SK-N-SH (cell line): ENCODE results near the gene CSRP2. TPM values are rescaled to one million over a fixed set of nuclear protein-coding genes. Genes with fewer than 3 reads are reported as not detected.

Experiments
- CTCF ChIA-PET: fragments of 300-600, 350-600 bp; formaldehyde crosslinking; extraction: SDS; loops from one replicate; lab custom pipeline; 2021; lab: Yijun Ruan, JAX
- POLR2A ChIA-PET: fragments of 350-600 bp; sonication (Branson Sonifier 250); formaldehyde crosslinking; extraction: SDS; loops from one replicate; lab custom pipeline; 2020; ENCODE audit warnings: antibody characterized with exemption, inconsistent platforms; lab: Yijun Ruan, JAX
- DNase-seq: peaks from one replicate; pipeline ENCODE4 v3.0.0; 2012
- H2AFZ ChIP-seq: fragments of 200-600 bp; sonication (generic); 2 replicates; pipeline ENCODE4 v1.8.1; 2016; ENCODE audit warnings: antibody characterized with exemption, mild to moderate bottlenecking, low read depth
- H3F3A ChIP-seq: fragments of 200-600 bp; sonication (generic); replicated peaks from 2 replicates; pipeline ENCODE3; 2016; ENCODE audit warnings: antibody characterized with exemption, mild to moderate bottlenecking; ENCODE audit not compliant: insufficient read depth
- H3K27ac ChIP-seq, 2 experiments: fragments of 200-500 bp in 1 of 2; fragments of 200-600 bp in 1 of 2; sonication (Bioruptor generic) in 1 of 2; sonication (generic), shearing (Covaris generic) in 1 of 2; 2 replicates each; pipeline versions ENCODE4 v1.5.1 to v1.6.1; 2014 to 2016; ENCODE audit warnings: low read depth in 2 of 2, inconsistent platforms in 1 of 2, low read length in 1 of 2, mild to moderate bottlenecking in 1 of 2, mixed read lengths in 1 of 2
- H3K27me3 ChIP-seq: fragments of 200-600 bp; sonication (generic), shearing (Covaris generic); 2 replicates; pipeline ENCODE4 v1.6.1; 2016; ENCODE audit warnings: mixed run types; ENCODE audit not compliant: insufficient read depth
- H3K36me3 ChIP-seq, 2 experiments: fragments of 200-500 bp in 1 of 2; fragments of 200-600 bp in 1 of 2; sonication (Bioruptor generic) in 1 of 2; sonication (generic) in 1 of 2; replicated peaks in 1 of 2; 2 replicates each; pipeline versions ENCODE3 to v1.5.1; 2014 to 2016; ENCODE audit warnings: low read length in 1 of 2, mild to moderate bottlenecking in 1 of 2; ENCODE audit not compliant: insufficient read depth in 2 of 2, control insufficient read depth in 1 of 2
- H3K4me1 ChIP-seq, 2 experiments: fragments of 200-500 bp in 1 of 2; fragments of 200-600 bp in 1 of 2; sonication (Bioruptor generic) in 1 of 2; sonication (generic), shearing (Covaris generic) in 1 of 2; 2 replicates each; pipeline versions ENCODE4 v1.5.1 to v1.6.1; 2014 to 2016; ENCODE audit warnings: low read depth in 1 of 2, low read length in 1 of 2, mixed run types in 1 of 2; ENCODE audit not compliant: insufficient read depth in 2 of 2, control insufficient read depth in 1 of 2
- H3K4me2 ChIP-seq: fragments of 200-600 bp; sonication (generic), shearing (Covaris generic); 2 replicates; pipeline ENCODE4 v1.6.1; 2017; ENCODE audit warnings: mixed run types
- H3K4me3 ChIP-seq, 2 experiments: fragments of 200-500 bp in 1 of 2; fragments of 200-600 bp in 1 of 2; sonication (Bioruptor generic) in 1 of 2; sonication (generic), shearing (Covaris generic) in 1 of 2; 2 replicates each; pipeline versions ENCODE4 v1.5.1 to v1.8.1; 2014 to 2016; ENCODE audit warnings: low read depth in 2 of 2, inconsistent platforms in 1 of 2, low read length in 1 of 2, mild to moderate bottlenecking in 1 of 2, mixed read lengths in 1 of 2, moderate library complexity in 1 of 2
- H3K79me2 ChIP-seq: fragments of 200-600 bp; sonication (generic); 2 replicates; pipeline ENCODE4 v1.8.1; 2017; ENCODE audit warnings: mild to moderate bottlenecking; ENCODE audit not compliant: insufficient read depth
- H3K9ac ChIP-seq: fragments of 200-600 bp; sonication (generic); 2 replicates; pipeline ENCODE4 v1.6.1; 2017; ENCODE audit warnings: mixed run types
- H3K9me2 ChIP-seq: fragments of 200-600 bp; sonication (generic); 2 replicates; pipeline ENCODE4 v1.6.1; 2017; ENCODE audit warnings: mixed run types
- H3K9me3 ChIP-seq: fragments of 200-600 bp; sonication (generic); 2 replicates; pipeline ENCODE4 v1.6.1; 2017; ENCODE audit warnings: mixed run types, mild to moderate bottlenecking, moderate library complexity
- H4K20me1 ChIP-seq: fragments of 200-600 bp; sonication (generic); 2 replicates; pipeline ENCODE4 v1.6.1; 2017; ENCODE audit warnings: mild to moderate bottlenecking, mixed run types; ENCODE audit not compliant: insufficient read depth
- CTCF ChIP-seq: fragments of 200-600 bp; sonication (generic); IDR thresholded peaks from 2 replicates; pipeline ENCODE4 v1.6.1; 2017; ENCODE audit warnings: antibody characterized with exemption, mild to moderate bottlenecking, moderate library complexity
- ELF1 ChIP-seq: IDR thresholded peaks from 2 replicates; pipeline ENCODE4 v1.4.0; 2012
- GABPA ChIP-seq: IDR thresholded peaks from 2 replicates; pipeline ENCODE4 v1.4.0; 2012; ENCODE audit warnings: low read depth, mild to moderate bottlenecking
- GATA2 ChIP-seq: sonication (generic); formaldehyde crosslinking; IDR thresholded peaks from 2 replicates; pipeline ENCODE4 v1.5.0; 2020; ENCODE audit warnings: mild to moderate bottlenecking, missing genetic modification reagents
- MEF2A ChIP-seq: IDR thresholded peaks from 2 replicates; pipeline ENCODE4 v1.4.0; 2012; ENCODE audit warnings: low read depth, borderline replicate concordance
- PBX3 ChIP-seq: IDR thresholded peaks from 2 replicates; pipeline ENCODE4; 2012
- RAD21 ChIP-seq: IDR thresholded peaks from 2 replicates; pipeline ENCODE4 v1.6.1; 2012; ENCODE audit warnings: mild to moderate bottlenecking, low read length
- REST ChIP-seq: IDR thresholded peaks from 2 replicates; pipeline ENCODE4 v1.6.1; 2012; ENCODE audit warnings: mild to moderate bottlenecking, low read depth, low read length, moderate library complexity
- RXRA ChIP-seq: IDR thresholded peaks from 2 replicates; pipeline ENCODE4 v1.4.0; 2012; ENCODE audit warnings: low read depth, mild to moderate bottlenecking, borderline replicate concordance
- SIN3A ChIP-seq: IDR thresholded peaks from 2 replicates; pipeline ENCODE4 v1.6.1; 2012; ENCODE audit warnings: low read depth, mild to moderate bottlenecking, low read length, moderate library complexity, borderline replicate concordance
- TEAD4 ChIP-seq: IDR thresholded peaks from 2 replicates; pipeline ENCODE4 v1.4.0; 2012; ENCODE audit warnings: mild to moderate bottlenecking, borderline replicate concordance; ENCODE audit not compliant: insufficient read depth
- ZBTB33 ChIP-seq: IDR thresholded peaks from 2 replicates; pipeline ENCODE4 v1.4.0; 2012; ENCODE audit warnings: low read depth, borderline replicate concordance
- WGBS: methylation state at CpG from one replicate; pipeline ENCODE4 v1.1.6; 2017; ENCODE audit warnings: low lambda C conversion rate; 5-methylcytosine and 5-hydroxymethylcytosine counted together
- polyA plus RNA-seq, 3 experiments: library from polyadenylated mRNA; depleted of rRNA; stranded (reverse); fragments of >200 nt; gene quantifications; 2 replicates each; pipeline ENCODE4 v1.2.3, GENCODE V29; 2012

Gene CSRP2
- polyA plus RNA-seq, 1 of the 3 experiments (the other 2 are of a cell fraction): 87.6 TPM

GRCh38 chr12:76863005-76863670 lies 15.7 kb downstream of the CSRP2 start (continued):
- no peak for TF ChIP-seq PBX3
- no peak for TF ChIP-seq CTCF
- no peak for TF ChIP-seq RAD21
- TF ChIP-seq RXRA: no peak
- no peak for TF ChIP-seq ELF1
- TF ChIP-seq ZBTB33: no peak

- H3K4me1 ChIP-seq: peaks cover 3 to 15% of the 10 kb centered on the region in 2 experiments
- no peaks in the 10 kb centered on the region for H3K79me2 ChIP-seq
- peaks cover 19% of the 10 kb centered on the region for H3F3A ChIP-seq
- H2AFZ ChIP-seq: no peak overlapping the region
- no peak for DNase-seq
- no peak overlapping the region for H3K4me2 ChIP-seq
- peaks cover 45 to 49% of the 10 kb centered on the region in 2 experiments for H3K36me3 ChIP-seq
- no peak overlapping the region for H3K9ac ChIP-seq
- no peaks in the 10 kb centered on the region; the same call in 1 of the 2 replicates for H3K9me3 ChIP-seq
- WGBS: 95% methylated on average over 3 of the region's 3 CpGs
- CTCF ChIA-PET: no interaction called here
- no peaks in the 10 kb centered on the region for H4K20me1 ChIP-seq
- POLR2A ChIA-PET: no interaction called here
- no peaks in the 10 kb centered on the region for H3K27me3 ChIP-seq
- H3K9me2 ChIP-seq: no peaks in the 10 kb centered on the region
- no peak overlapping the region for H3K27ac ChIP-seq
- no peak overlapping the region for H3K4me3 ChIP-seq
- TF ChIP-seq PBX3 (no peak), RAD21 (no peak), GABPA (no peak), GATA2 (CRISPR knock-in tag) (no peak), TEAD4 (no peak), ELF1 (no peak), REST (no peak), CTCF (no peak), MEF2A (no peak), SIN3A (no peak), ZBTB33 (no peak)
These were observed 18.6 kb downstream of the CSRP2 start for GRCh38 chr12:76860256-76860655.
